Measurements from ENCODE around the gene CACNA1B.

GRCh38 chr9:138059196-138059595 lies 181.6 kb downstream of the CACNA1B start:
- TF ChIP-seq C11orf30 (IDR thresholded peaks at IDR 0.05; ENCODE audit: low read depth) (no peak), PBX2 (CRISPR knock-in tag; IDR thresholded peaks at IDR 0.05; ENCODE audit: low read depth) (no peak), PBX2 (tag; conservative IDR thresholded peaks at IDR 0.05; ENCODE audit: low read depth) (no peak), ZNF445 (CRISPR knock-in tag; IDR thresholded peaks at IDR 0.05; ENCODE audit: low read depth) (no peak), KHSRP (IDR thresholded peaks at IDR 0.05) (no peak), POLR2AphosphoS5 (IDR thresholded peaks at IDR 0.05; ENCODE audit: control insufficient read depth, insufficient read depth, low read depth, low read length) (no peak), STAT5B (CRISPR knock-in tag; IDR thresholded peaks at IDR 0.05) (no peak), BHLHE40 (IDR thresholded peaks at IDR 0.05; ENCODE audit: low read length) (no peak), LEF1 (IDR thresholded peaks at IDR 0.05) (no peak)
